ENCODE results near the gene C1orf56.

DNA sequence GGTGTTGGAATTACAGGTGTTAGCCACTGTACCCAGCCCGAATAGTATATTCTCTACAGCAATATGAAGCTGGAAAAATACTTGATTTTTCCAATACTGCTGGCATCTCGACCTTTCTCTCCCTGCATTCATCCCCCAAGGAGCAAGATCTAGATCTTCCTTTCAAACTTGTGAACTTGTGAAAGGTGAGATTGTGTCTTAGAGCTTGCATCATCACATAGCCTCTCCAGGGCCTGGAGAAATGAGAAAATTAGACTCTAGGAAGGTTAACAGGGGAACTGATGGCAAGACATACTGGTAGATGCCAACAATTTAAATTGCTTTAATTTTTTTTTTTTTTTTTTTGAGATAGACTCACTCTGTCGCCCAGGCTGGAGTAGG, 37.2 kb upstream of the C1orf56 start:
- TF ChIP-seq, protein P1, sequence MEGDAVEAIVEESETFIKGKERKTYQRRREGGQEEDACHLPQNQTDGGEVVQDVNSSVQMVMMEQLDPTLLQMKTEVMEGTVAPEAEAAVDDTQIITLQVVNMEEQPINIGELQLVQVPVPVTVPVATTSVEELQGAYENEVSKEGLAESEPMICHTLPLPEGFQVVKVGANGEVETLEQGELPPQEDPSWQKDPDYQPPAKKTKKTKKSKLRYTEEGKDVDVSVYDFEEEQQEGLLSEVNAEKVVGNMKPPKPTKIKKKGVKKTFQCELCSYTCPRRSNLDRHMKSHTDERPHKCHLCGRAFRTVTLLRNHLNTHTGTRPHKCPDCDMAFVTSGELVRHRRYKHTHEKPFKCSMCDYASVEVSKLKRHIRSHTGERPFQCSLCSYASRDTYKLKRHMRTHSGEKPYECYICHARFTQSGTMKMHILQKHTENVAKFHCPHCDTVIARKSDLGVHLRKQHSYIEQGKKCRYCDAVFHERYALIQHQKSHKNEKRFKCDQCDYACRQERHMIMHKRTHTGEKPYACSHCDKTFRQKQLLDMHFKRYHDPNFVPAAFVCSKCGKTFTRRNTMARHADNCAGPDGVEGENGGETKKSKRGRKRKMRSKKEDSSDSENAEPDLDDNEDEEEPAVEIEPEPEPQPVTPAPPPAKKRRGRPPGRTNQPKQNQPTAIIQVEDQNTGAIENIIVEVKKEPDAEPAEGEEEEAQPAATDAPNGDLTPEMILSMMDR (IDR thresholded peaks at IDR 0.05; ENCODE audit: insufficient read depth, low read length, poor library complexity, severe bottlenecking), result no peak
- no peak for TF ChIP-seq EZH2phosphoT487 (conservative IDR thresholded peaks at IDR 0.05; ENCODE audit: low read length)

Data from SU-DHL-6 (cell line).